SH-SY5Y (cell line): ENCODE results near the gene THRB.

Source experiments
- GATA2 ChIP-seq: IDR thresholded peaks from 2 replicates; pipeline ENCODE4 v1.6.1; 2011; ENCODE audit warnings: mild to moderate bottlenecking, low read depth, low read length
- GATA3 ChIP-seq: IDR thresholded peaks from 2 replicates; pipeline ENCODE4 v1.6.1; 2011; ENCODE audit warnings: low read depth, mild to moderate bottlenecking, low read length, moderate library complexity

DNA sequence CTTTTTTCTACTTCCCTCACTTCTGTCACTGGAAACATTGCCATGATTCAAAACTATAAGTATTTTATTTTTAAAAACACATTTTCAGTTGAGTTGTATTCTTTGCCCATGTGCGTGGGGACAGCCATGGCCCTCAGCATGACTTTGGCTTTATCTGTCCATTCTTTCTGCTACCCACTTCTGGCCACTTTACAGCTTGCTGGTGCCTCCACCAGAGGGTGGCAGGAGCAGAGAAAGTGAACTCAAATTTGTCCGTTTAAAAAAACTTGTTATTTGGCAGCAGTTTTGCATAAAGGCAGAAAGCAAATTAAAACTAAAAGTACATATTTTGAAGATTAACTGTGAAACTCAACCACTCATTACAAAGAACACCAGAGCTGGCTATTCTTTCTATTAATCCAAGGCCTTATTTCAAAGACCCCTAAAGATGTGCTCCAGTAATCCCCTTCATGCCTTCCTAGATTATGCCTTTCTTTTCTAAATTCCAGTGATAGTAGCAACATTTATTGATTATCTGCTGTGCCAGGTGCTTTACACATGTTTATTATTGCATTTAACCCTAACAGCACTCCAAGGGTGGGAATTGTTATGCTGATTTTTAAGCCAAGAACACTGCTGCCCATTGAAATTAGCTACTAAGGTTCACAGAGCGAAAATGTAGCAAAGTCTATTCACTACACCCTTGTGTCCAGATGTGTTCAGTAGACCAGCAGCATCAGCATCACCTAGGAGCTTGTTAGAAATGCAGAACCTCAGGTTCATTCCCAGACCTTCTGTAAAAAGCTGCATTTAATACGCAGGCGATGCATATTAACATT lies 134.8 kb downstream of the THRB start:
- no peak for TF ChIP-seq GATA2
- TF ChIP-seq GATA3, result no peak
